ES-I3 (cell line): Measurements from ENCODE around the gene RGS8.
"Not testable (repeated sequence)": the region's sequence is repeated elsewhere in the genome, so short reads cannot be mapped to it uniquely, and the experiment has no call there.

Experiments
- H3K36me3 ChIP-seq: 2 replicates; pipeline ENCODE4 v1.6.1; 2013; ENCODE audit warnings: mild to moderate bottlenecking, low read length, control low read depth, moderate library complexity; ENCODE audit not compliant: insufficient read depth
- H3K4me1 ChIP-seq: 2 replicates; pipeline ENCODE4 v1.6.1; 2013; ENCODE audit warnings: mild to moderate bottlenecking, control low read depth, low read length; ENCODE audit not compliant: insufficient read depth
- H3K9ac ChIP-seq: 2 replicates; pipeline ENCODE4 v1.6.1; 2013; ENCODE audit warnings: low read depth, mild to moderate bottlenecking, low read length, moderate library complexity
- H3K9me3 ChIP-seq: 2 replicates; pipeline ENCODE4 v1.6.1; 2013; ENCODE audit warnings: mild to moderate bottlenecking, low read length, moderate library complexity; ENCODE audit not compliant: control insufficient read depth, insufficient read depth

RGS8 gene

DNA sequence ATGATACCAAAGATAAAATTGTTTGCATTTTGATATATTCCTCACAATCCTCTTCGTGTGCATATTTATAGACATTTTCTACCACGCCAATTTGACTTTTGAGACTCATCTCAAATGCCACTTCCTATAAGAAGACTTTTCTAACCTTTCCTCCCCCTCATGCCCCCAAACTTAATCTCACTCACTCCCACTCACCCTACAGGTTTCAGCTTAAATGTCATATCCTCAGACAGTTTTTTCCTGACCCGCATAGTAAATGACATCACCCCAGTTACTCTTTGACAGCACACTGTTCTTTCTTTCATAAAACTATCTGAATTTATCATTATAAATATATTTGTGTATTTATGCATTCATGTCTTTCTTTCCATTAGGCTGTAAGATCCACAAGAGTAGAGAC is 29.6 kb upstream of the RGS8 start:
- H3K9me3 ChIP-seq: no peaks in the 10 kb centered on the region
- H3K9ac ChIP-seq: no peak overlapping the region

DNA sequence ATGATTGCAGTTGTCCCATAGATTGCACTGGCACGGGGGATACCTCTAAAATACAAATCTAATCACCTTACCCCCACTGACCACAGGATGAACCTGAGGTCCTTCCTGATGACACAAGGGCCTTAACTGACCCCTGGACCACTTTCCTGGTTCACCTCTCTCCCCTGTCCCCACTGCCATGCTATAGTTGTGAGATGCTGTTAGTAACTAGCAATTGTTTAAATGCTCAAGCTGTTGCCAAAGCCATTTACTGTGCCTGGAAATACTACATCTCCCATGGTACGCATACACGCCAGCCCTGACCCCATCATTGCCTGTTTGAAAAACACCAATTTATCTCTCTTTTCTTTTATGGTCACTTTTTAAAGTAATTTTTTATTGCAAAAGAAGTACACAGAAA is 29.1 kb upstream of the RGS8 start:
- Histone ChIP-seq H3K4me1 (peaks cover 7% of the 10 kb centered on the region; the same call in 1 of the 2 replicates), H3K9me3 (no peaks in the 10 kb centered on the region), H3K36me3 (no peaks in the 10 kb centered on the region), H3K9ac (no peak overlapping the region)

More for the DNA sequence above, 29.6 kb upstream of the RGS8 start:
- Histone ChIP-seq H3K4me1 (peaks cover 7% of the 10 kb centered on the region; the same call in 1 of the 2 replicates), H3K36me3 (no peaks in the 10 kb centered on the region)

DNA sequence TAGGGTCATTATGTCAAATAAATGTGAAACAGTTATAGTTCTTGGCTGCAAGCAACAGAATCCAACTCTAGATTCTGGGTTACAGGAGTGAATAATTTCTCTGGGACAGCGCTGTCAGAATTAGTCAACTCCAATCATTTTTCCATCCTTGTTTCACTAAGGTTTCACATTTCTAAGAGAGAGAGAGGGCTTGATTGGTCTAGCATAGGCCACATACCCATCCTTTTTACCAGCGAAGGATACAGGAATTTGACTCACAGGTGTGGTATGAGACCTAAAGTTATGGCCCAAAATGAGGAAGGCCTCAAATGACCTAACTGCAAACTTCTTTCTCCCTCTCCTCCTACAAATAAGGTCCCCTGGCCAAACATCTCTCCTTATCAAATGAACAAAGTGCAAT is 25.5 kb upstream of the RGS8 start:
- no peaks in the 10 kb centered on the region for H3K36me3 ChIP-seq
- no peaks in the 10 kb centered on the region for H3K9me3 ChIP-seq
- no peak overlapping the region for H3K9ac ChIP-seq
- no peaks in the 10 kb centered on the region for H3K4me1 ChIP-seq

DNA sequence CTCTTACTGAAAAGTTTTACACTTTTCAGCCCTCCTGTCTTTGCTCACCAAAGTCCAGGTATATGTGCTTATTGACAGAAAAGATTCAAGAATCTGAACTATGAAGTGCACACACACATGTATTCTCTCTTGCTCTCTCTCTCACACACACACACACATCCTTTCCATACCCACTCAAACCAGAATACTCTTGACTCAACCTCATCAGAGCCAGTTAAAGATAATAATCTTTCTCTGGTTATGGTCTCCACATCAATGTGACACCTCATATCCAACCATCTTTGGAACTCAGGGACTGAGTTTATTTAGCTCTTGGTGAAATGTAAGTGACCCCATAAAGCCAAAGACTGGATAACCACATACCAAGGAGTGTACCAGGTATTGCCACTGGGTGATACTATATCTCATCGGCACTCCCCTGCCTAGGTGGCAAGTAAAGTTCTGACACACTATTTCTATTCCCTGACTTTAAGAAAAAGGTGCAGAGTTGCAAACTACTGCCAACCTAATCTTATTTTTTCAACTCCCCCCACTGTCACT is 24.9 kb upstream of the RGS8 start:
- Histone ChIP-seq H3K36me3 (no peaks in the 10 kb centered on the region), H3K9me3 (no peaks in the 10 kb centered on the region), H3K4me1 (no peaks in the 10 kb centered on the region), H3K9ac (no peak overlapping the region)

DNA sequence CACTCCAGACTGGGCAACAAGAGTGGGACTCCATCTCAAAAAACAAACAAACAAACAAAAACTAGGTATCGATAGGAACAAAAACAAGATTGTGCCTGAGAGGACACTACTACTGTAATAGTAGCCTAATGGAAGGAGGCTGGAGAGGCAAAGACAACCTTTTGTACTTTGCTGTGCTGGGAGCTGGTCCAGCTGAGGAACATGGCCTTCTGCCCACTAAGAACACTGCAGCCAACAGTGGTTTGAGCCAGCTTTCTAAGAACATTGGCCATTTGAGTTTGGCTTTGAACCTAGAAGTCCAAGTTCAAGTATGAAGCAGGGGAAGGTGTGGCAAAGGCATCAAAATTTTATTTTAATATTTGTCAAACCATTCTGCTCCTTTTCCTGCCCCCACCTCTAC is 22.7 kb upstream of the RGS8 start:
- no peak overlapping the region for H3K9ac ChIP-seq
- no peaks in the 10 kb centered on the region for H3K36me3 ChIP-seq
- H3K9me3 ChIP-seq: no peaks in the 10 kb centered on the region
- H3K4me1 ChIP-seq: peaks cover 11% of the 10 kb centered on the region

DNA sequence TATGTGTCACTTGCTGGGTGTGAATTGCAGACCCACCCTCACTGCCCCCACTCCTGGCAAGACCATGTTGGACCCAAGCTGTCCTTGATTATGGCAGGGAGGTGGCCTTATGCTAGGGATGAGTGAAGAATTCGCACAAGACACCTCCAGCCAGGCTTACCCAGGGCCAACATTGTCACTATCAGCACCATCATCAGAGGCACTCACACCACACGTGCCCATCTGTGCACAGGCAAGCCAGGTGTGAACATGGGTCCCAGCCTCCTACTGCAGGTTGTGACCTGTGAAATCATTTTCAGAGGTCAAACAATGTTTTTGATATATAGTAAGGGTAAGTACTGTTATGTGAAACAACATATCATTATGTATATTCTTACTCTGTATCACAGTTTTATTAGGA is 20.3 kb upstream of the RGS8 start:
- Histone ChIP-seq H3K36me3 (no peaks in the 10 kb centered on the region), H3K9ac (no peak overlapping the region), H3K9me3 (no peaks in the 10 kb centered on the region), H3K4me1 (peaks cover 11% of the 10 kb centered on the region)

DNA sequence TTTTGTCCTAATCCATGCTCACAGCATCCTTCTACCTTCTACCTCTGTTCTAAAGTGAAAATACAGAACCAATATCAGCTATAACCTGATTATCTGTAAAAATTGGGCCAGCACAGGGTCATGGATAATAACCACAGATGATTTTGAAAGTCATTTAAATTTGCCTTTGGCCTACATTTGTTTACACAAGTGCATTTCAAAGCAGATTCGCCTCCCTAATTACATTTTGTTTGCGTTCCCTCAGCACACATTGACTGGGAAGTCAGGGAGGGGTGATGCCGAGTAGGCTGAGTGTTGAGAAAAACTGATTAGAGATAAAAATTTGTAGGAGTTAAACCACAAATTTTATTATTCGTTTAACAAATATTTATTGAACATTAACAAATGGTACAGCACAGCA is 19.2 kb upstream of the RGS8 start:
- Histone ChIP-seq H3K9me3 (no peaks in the 10 kb centered on the region), H3K9ac (no peak overlapping the region), H3K36me3 (no peaks in the 10 kb centered on the region), H3K4me1 (peaks cover 20% of the 10 kb centered on the region)

DNA sequence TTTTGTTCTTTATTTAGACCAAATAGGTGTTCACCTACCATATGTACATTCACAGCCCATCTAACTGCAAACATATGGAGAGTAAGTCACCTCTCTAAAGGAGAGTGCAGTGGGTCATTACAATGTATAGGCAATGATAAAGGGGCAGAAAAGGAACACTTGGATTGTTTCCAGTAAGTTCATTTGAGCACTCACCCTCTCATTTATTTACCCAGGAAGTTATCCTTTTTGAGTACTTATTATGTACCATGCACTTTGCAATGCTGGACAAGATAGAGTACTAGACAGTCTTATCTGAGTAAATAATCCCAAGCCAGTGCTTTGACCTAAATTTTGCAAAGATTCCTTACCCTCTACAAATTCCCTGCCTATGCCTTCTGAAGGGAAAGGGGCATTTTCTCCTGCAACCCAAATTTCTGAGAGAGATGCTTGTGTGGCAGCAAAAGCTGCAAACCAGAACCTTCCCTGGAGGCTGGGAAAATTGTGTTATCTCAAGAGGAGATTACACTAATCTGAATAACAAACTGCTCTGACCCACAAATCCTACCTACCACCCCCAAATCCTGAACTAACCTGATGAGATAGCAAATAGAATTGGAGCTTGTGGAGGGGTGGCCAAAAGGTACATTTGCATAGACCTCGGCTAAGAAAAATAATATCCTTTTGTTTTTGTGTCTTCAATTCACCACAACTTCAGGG is 18.6 kb upstream of the RGS8 start:
- Histone ChIP-seq H3K9me3 (no peaks in the 10 kb centered on the region), H3K9ac (no peak overlapping the region), H3K4me1 (peaks cover 20% of the 10 kb centered on the region), H3K36me3 (no peaks in the 10 kb centered on the region)

DNA sequence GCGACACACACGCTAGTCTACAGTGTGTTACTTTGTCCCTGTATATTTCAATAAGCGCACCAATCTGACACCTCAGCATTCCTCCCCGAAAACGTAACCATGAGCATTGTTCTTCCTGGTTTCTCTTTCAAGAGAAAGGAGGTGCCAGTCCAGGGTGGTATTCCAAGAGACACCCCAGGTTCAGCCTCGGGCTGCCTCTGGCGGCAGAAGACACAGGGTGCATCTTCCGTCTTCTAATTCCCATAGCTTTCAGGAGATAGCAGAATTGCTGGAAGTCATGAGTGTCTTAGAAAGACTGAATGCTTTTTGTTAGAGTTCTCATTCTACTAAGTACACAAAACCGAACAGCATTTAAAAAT is 15.9 kb upstream of the RGS8 start:
- Histone ChIP-seq H3K36me3 (no peaks in the 10 kb centered on the region), H3K9ac (peak overlapping the region; percentile 49; the same call in 1 of the 2 replicates), H3K9me3 (no peaks in the 10 kb centered on the region), H3K4me1 (peaks cover 20% of the 10 kb centered on the region)

DNA sequence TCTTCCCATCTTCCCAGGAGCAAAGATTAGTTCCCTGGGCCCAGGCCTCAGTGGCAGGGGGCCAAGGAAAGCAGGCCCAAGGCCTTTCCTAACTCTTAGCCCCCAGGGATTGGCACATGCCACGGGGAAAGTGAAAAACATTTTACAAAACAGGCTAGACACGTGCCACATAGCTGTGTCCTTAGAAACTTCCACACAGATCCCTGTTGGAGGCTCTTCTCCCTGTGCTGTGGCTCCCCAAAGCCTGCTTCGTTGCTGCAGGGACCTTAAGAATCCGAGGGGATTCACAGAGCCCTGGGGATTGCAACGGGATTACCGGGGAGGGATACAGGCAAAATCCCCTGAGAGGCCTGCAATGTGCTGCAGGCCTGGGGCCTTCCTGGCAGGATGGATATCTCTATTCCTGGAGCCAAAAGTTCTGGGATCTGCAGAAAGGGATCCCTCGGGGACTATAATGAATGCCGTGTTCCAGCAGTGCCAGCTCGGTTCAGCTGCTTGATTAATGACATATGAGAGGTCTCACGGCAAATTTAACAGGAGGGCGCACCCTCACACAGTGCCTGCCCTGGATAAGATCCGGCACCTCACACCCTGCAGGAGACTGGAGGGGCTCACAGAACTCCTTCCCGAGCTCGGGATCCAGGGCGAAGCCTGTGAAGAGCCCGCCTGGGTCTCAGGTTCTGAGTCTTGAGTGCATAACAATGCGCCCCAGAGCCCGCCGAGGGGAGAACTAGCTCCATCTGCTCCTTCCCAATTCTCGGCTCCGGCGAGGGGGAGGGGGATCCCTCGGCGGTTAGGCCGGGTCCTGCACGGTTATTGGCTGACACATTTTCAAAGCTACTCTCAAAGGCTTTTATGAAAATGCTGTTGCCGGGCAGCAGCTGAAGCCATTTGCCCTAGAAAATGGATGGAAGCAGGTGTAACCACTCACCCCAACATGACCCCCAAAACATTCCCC is 15.3 kb upstream of the RGS8 start:
- Histone ChIP-seq H3K9me3 (no peaks in the 10 kb centered on the region), H3K9ac (peak overlapping the region; percentile 49), H3K4me1 (peaks cover 20% of the 10 kb centered on the region), H3K36me3 (no peaks in the 10 kb centered on the region)

DNA sequence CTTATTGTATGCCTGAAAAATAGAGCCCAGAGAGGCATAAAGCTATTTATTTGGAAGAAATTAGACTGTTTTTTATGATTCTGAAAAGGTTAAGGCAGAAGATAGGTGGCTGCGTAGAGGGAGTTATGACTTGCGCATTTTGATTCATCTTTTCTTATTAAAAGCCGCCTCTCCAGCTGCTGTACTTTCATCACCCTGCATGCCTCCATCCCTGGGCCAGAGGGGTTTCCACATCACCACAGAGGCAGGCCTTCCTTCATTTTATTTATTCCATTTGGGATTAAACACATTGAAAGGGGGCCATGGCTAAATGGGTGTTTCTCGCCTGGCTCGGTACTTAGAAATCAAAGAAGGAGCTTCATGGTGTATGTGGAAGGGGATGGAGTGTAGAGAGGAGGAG is 14.6 kb upstream of the RGS8 start:
- Histone ChIP-seq H3K9me3 (no peaks in the 10 kb centered on the region), H3K9ac (no peak overlapping the region), H3K36me3 (no peaks in the 10 kb centered on the region), H3K4me1 (peaks cover 20% of the 10 kb centered on the region)

DNA sequence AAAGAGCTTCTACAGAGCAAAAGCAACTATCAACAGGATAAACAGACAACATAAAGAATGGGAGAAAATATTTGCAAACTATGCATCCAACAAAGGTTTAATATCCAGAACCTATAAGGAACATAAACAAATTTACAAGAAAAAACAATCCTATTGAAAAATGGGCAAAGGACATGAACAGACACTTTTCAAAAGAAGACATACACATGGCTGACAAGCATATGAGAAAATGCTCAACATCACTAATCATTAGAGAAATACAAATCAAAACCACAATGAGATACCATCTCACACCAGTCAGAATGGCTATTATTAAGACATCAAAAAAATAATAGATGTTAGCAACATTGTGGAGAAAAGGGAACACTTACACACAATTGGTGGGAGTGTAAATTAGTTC is 8.8 kb upstream of the RGS8 start:
- not testable (repeated sequence) for H3K4me1 ChIP-seq, H3K36me3 ChIP-seq, H3K9ac ChIP-seq, H3K9me3 ChIP-seq

DNA sequence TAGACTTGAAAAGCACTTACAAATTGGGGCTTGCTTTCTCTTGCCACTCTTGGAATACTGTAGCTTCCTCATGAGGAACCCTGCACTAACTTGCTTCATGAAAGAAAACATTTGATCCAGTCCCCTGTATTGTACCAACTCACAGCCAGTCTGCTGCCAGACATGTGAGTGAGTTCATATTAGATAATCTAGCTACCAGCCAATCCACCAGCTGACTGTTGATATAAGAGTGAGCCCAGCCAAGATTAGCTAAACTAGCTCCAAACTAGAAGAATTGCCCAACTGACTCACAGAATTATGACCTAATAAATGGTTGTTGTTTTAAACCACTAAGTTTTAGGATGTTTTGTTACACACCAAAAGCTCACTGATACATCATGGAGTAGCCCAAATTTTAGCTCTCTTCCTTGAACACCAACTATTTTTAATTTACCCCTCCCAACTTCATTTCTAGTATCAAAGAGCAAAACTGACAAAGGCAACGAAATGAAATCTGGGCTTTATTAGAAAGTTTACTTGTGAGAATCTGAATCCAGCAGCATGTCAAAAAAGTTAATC is 6.6 kb upstream of the RGS8 start:
- Histone ChIP-seq H3K36me3 (no peaks in the 10 kb centered on the region; the same call in 1 of the 2 replicates), H3K9ac (no peak overlapping the region), H3K4me1 (no peaks in the 10 kb centered on the region), H3K9me3 (no peaks in the 10 kb centered on the region)

DNA sequence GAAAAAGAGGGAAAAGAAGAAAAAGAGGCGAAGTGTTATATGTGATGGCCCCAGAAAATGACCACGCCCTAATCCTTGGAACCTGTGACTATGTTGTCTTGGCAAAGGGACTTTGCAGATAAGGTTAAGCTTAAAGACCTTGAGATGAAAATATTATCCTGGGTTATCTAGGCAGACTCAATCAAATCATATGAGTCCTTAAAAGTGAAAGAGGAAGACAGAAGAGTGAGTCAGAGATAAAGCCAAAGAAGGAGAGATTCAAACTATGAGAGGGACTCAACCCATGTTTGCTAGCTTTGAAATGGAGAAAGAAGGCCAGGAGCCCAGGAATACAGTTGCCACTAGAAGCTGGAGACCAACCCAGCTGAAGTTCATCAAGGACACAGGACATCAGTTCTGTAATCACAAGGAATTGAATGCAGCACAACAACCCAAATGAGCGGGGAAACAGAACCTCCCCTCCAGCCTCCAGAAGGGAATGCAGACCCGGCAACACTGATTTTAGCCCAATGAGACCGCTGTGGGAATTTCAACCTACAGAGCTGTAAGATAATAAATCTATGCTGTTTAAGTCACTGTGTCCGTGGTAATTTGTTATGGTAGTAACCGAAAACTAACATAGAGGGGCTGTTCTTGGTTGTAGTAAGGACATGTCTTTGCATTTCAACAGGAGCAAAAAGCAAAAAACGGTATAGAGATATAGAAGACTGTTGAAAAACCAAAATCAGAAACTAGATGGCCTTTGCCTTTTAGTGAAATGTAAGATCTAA is 4.2 kb upstream of the RGS8 start:
- H3K9me3 ChIP-seq: no peaks in the 10 kb centered on the region
- H3K36me3 ChIP-seq: no peaks in the 10 kb centered on the region; the same call in 1 of the 2 replicates
- no peaks in the 10 kb centered on the region; the same call in 1 of the 2 replicates for H3K4me1 ChIP-seq
- H3K9ac ChIP-seq: no peak overlapping the region
